ENCODE data around the gene TCP11. TPM values are rescaled to one million over a fixed set of nuclear protein-coding genes. Genes with fewer than 3 reads are reported as not detected.

The TCP11 gene
- total RNA-seq, 1 experiment from 2014 or later: not detected

GRCh38 chr6:35090734-35091133 is 50.4 kb downstream of the TCP11 start:
- H3K4me3 Mint-ChIP-seq (ENCODE audit: low read depth, unreplicated experiment): no peak overlapping the region
- BruUV-seq (replicated peaks): no TSS peak
- intact Hi-C loops (cut with micrococcal nuclease; ENCODE audit: unreplicated experiment): no loop called here
- CTCF ChIA-PET: interaction anchor here (0.9 kb wide), 1 partner anchor 48 kb away, joined by 3 read pairs; no protein-coding TSS in a partner anchor
- H3K4me1 Mint-ChIP-seq (ENCODE audit: low read depth, unreplicated experiment): peaks cover 8% of the 10 kb centered on the region
- no peak for TF ChIP-seq CTCF (IDR thresholded peaks at IDR 0.05; ENCODE audit: unreplicated experiment)
- no peaks in the 10 kb centered on the region for H3K27me3 Mint-ChIP-seq (ENCODE audit: unreplicated experiment)
- no peak for DNase-seq
- H3K27ac Mint-ChIP-seq (ENCODE audit: unreplicated experiment): no peak overlapping the region
- peaks cover 29% of the 10 kb centered on the region for H3K36me3 Mint-ChIP-seq (ENCODE audit: insufficient read depth, unreplicated experiment)
- no peaks in the 10 kb centered on the region for H3K9me3 Mint-ChIP-seq (ENCODE audit: low read depth, unreplicated experiment)

- Mint-ChIP-seq H3K27ac (ENCODE audit: unreplicated experiment) (no peak overlapping the region), H3K9me3 (ENCODE audit: low read depth, unreplicated experiment) (no peaks in the 10 kb centered on the region), H3K4me1 (ENCODE audit: low read depth, unreplicated experiment) (peaks cover 1% of the 10 kb centered on the region), H3K36me3 (ENCODE audit: insufficient read depth, unreplicated experiment) (peaks cover 29% of the 10 kb centered on the region), H3K4me3 (ENCODE audit: low read depth, unreplicated experiment) (no peak overlapping the region), H3K27me3 (ENCODE audit: unreplicated experiment) (no peaks in the 10 kb centered on the region)
- no TSS peak for BruUV-seq (replicated peaks)
- no peak for DNase-seq
- CTCF ChIA-PET: interaction anchor here (0.9 kb wide), 1 partner anchor 47 kb away, joined by 3 read pairs; no protein-coding TSS in a partner anchor
- TF ChIP-seq CTCF (IDR thresholded peaks at IDR 0.05; ENCODE audit: unreplicated experiment): no peak
- intact Hi-C loops (cut with micrococcal nuclease; ENCODE audit: unreplicated experiment): no loop called here
Observed at GRCh38 chr6:35089935-35090505, 51.1 kb downstream of the TCP11 start.

- no peak for DNase-seq
- Mint-ChIP-seq H3K9me3 (ENCODE audit: low read depth, unreplicated experiment) (no peaks in the 10 kb centered on the region), H3K4me1 (ENCODE audit: low read depth, unreplicated experiment) (no peaks in the 10 kb centered on the region), H3K27ac (ENCODE audit: unreplicated experiment) (no peak overlapping the region), H3K27me3 (ENCODE audit: unreplicated experiment) (no peaks in the 10 kb centered on the region), H3K4me3 (ENCODE audit: low read depth, unreplicated experiment) (no peak overlapping the region), H3K36me3 (ENCODE audit: insufficient read depth, unreplicated experiment) (peaks cover 29% of the 10 kb centered on the region)
- CTCF ChIA-PET: interaction anchor here (0.7 to 0.9 kb wide), 2 partner anchors 19 to 47 kb away, joined by 3 to 5 read pairs; no protein-coding TSS in a partner anchor
- no TSS peak for BruUV-seq (replicated peaks)
- intact Hi-C loops (cut with micrococcal nuclease; ENCODE audit: unreplicated experiment): no loop called here
- TF ChIP-seq CTCF (IDR thresholded peaks at IDR 0.05; ENCODE audit: unreplicated experiment): no peak
Observed at GRCh38 chr6:35089216-35089934, 51.8 kb downstream of the TCP11 start.

- intact Hi-C loops (cut with micrococcal nuclease; ENCODE audit: unreplicated experiment): no loop called here
- CTCF ChIA-PET: interaction anchor here (0.6 to 1.7 kb wide), 3 partner anchors 18 to 680 kb away, joined by 3 to 5 read pairs (median 3); no protein-coding TSS in a partner anchor
Observed at GRCh38 chr6:35088281-35089215, 52.6 kb downstream of the TCP11 start.

More at GRCh38 chr6:35088281-35089215, 52.6 kb downstream of the TCP11 start:
- no peak for DNase-seq
- Mint-ChIP-seq H3K4me3 (ENCODE audit: low read depth, unreplicated experiment) (no peak overlapping the region), H3K4me1 (ENCODE audit: low read depth, unreplicated experiment) (no peaks in the 10 kb centered on the region), H3K9me3 (ENCODE audit: low read depth, unreplicated experiment) (no peaks in the 10 kb centered on the region), H3K27me3 (ENCODE audit: unreplicated experiment) (no peaks in the 10 kb centered on the region), H3K36me3 (ENCODE audit: insufficient read depth, unreplicated experiment) (peaks cover 29% of the 10 kb centered on the region), H3K27ac (ENCODE audit: unreplicated experiment) (no peak overlapping the region)
- BruUV-seq (replicated peaks): TSS peak; percentile 19
- TF ChIP-seq CTCF (IDR thresholded peaks at IDR 0.05; ENCODE audit: unreplicated experiment): no peak

All from Calu3 (cell line).